NCI-H2107 (cell line): ENCODE measurements around the gene RPL41.
"Not testable (repeated sequence)": the region's sequence is repeated elsewhere in the genome, so short reads cannot be mapped to it uniquely, and the experiment has no call there.

ENCODE experiments used
- DNase-seq: peaks from one replicate; lab custom pipeline; 2025; lab: John Stamatoyannopoulos, UW

Gene RPL41

GRCh38 chr12:56154818-56155217, 38.4 kb downstream of the RPL41 start:
- DNase-seq: no peak

GRCh38 chr12:56155256-56155845, 38.9 kb downstream of the RPL41 start:
- no peak for DNase-seq

- not testable (repeated sequence) for DNase-seq
Observed at GRCh38 chr12:56156464-56157200, 40.2 kb downstream of the RPL41 start.

- DNase-seq: peak; percentile 76
Observed at GRCh38 chr12:56157201-56158028, 41.0 kb downstream of the RPL41 start.

- peak; percentile 99 for DNase-seq
Observed at GRCh38 chr12:56158029-56158925, 41.8 kb downstream of the RPL41 start, which contains the start of gene MYL6. TSS of gene MYL6 (plus strand) at chr12:56158359. CDS start at chr12:56158402, 43 bp downstream.

GRCh38 chr12:56158926-56159461, 42.6 kb downstream of the RPL41 start:
- DNase-seq: no peak

GRCh38 chr12:56159482-56160192, 43.2 kb downstream of the RPL41 start:
- DNase-seq: no peak

- DNase-seq: no peak
Observed at GRCh38 chr12:56160193-56160763, 43.8 kb downstream of the RPL41 start.

- DNase-seq: no peak
Observed at GRCh38 chr12:56160894-56161689, 44.7 kb downstream of the RPL41 start.

GRCh38 chr12:56161690-56162351, 45.4 kb downstream of the RPL41 start:
- no peak for DNase-seq

GRCh38 chr12:56162468-56163290, 46.2 kb downstream of the RPL41 start:
- no peak for DNase-seq

GRCh38 chr12:56163533-56164344, 47.3 kb downstream of the RPL41 start:
- DNase-seq: no peak

- DNase-seq: no peak
Observed at GRCh38 chr12:56164345-56164729, 47.9 kb downstream of the RPL41 start.

- no peak for DNase-seq
Observed at GRCh38 chr12:56165369-56165768, 48.9 kb downstream of the RPL41 start.
